HG03060 (cell line): Measurements from ENCODE around the gene VGLL4.

ENCODE experiments used
- ATAC-seq: cut with Tn5 transposase; IDR thresholded peaks from one replicate; pipeline ENCODE4 v1.9.1; 2021; ENCODE audit warnings: low read depth, moderate number of reproducible peaks; ENCODE audit not compliant: unreplicated experiment

VGLL4 gene

DNA sequence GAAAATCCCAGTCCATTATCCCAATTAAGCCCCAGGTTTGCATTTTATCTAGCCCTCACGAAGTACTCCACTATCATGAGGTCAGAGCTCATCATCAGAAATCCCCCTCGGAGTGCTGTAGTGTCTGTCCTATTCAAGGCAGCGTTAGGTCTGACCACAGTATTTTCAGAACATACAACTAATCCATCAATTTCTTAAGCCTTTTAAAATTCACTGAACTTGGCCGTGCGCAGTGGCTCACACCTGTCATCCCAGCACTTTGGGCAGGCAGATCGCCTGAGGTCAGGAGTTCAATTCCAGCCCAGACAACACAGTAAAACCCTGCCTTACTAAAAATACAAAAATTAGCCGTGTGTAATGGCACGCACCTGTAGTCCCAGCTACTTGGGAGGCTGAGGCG lies 11.9 kb downstream of the VGLL4 start:
- ATAC-seq: no peak

GRCh38 chr3:11629716-11630115 lies 14.0 kb downstream of the VGLL4 start:
- ATAC-seq: no peak

- ATAC-seq: no peak
These were observed 16.1 kb downstream of the VGLL4 start for GRCh38 chr3:11627612-11628011.

- no peak for ATAC-seq
These were observed 17.6 kb downstream of the VGLL4 start for GRCh38 chr3:11626084-11626463.

GRCh38 chr3:11625376-11626083 lies 18.2 kb downstream of the VGLL4 start:
- ATAC-seq: no peak

GRCh38 chr3:11624704-11625375 lies 18.9 kb downstream of the VGLL4 start:
- ATAC-seq: no peak

GRCh38 chr3:11624161-11624560 lies 19.6 kb downstream of the VGLL4 start:
- ATAC-seq: no peak

GRCh38 chr3:11622586-11623550 lies 20.8 kb downstream of the VGLL4 start:
- no peak for ATAC-seq

- ATAC-seq: no peak
These were observed 22.6 kb downstream of the VGLL4 start for GRCh38 chr3:11621077-11621476.

DNA sequence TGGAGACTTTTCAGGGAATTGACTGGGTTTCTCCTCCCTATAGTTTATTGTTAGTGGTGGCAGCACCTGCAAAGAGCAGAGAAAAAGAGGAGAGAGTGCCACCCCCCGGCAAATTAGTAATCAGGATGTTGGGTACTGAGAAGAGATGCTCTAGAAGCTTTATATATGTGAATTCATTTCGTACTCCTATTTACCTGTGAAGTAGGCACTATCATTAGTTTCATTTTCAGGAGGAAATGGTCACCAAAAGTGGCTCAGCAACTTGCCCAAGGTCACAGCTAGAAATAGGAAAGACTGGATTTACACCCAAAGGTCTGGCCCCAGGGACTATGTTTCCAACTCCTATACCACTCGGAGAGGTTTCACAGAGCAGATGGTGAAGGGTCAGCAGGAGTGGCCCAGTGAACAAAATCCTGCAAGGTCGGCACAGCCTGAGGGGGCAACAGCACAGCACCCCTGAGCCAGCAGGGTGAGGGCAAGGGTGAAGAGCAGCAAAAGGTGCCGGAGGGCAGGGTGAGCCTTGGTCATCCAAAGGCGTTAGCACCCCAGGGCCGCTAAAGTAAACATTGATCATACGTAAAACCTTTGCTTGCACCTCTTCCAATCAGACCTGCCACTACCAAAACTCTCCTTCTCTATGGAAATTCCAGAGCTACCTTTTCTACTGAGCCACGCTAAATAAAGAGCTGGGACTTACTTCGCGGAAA lies 23.6 kb downstream of the VGLL4 start:
- no peak for ATAC-seq

DNA sequence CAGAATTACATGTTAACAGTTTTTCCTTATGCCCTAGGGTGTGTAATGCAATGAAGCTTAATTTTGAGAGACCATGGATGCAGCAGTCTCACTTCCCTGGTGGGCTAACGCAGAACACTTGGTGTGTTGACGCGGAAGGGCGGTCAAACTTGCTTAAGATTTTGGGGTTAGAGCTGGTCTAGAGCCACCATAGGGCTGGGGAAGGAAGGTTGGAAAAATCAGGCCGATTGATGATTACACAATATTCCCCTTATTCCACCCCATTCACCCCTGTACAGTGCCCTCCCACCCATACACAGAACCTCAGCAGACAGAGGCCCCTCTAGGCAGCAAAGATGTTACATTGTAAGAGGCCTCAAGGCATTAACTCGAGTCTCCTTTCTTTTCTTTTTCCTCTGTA lies 24.3 kb downstream of the VGLL4 start:
- no peak for ATAC-seq

DNA sequence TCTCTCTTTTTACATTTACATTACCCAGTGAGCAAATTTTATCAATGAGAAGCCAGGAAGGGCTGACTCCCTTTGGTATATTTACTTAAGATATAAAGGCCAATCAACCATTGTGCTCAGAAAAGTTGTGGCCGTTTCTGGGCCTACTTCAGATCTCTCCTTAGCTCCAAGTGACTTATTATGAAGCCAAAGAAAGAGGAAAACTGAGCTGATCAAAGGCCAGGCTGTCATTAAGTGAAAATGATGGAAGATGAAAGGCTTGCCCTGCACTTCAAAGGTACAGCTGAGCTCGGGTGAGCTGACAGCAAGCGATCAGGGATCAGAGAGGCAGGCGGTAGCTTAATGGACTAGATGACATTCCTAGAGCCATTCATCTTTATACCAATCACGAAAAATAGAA lies 24.8 kb downstream of the VGLL4 start:
- no peak for ATAC-seq

DNA sequence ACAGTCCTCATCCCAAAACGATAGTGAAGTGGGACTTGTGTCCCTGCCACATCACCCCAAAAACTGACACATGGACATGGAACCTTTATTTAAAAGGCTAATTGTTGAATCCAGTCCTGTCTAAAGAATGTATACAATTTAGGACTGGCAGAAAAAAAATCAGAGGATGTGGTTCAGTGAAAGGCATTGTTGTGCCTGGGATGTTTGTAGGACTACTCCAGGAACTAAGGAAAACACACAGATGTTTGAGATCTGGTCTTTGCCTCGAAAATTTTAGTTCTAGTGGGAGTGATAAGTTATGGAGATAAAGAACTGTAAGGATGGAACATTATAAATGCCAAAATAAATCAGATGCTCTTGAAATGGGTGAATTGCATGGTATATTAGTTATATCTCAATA lies 27.2 kb downstream of the VGLL4 start:
- ATAC-seq: no peak

- ATAC-seq: no peak
These were observed 29.7 kb downstream of the VGLL4 start for GRCh38 chr3:11613851-11614487.

GRCh38 chr3:11613319-11613718 lies 30.4 kb downstream of the VGLL4 start:
- no peak for ATAC-seq

- ATAC-seq: no peak
These were observed 31.1 kb downstream of the VGLL4 start for GRCh38 chr3:11612515-11613188.

DNA sequence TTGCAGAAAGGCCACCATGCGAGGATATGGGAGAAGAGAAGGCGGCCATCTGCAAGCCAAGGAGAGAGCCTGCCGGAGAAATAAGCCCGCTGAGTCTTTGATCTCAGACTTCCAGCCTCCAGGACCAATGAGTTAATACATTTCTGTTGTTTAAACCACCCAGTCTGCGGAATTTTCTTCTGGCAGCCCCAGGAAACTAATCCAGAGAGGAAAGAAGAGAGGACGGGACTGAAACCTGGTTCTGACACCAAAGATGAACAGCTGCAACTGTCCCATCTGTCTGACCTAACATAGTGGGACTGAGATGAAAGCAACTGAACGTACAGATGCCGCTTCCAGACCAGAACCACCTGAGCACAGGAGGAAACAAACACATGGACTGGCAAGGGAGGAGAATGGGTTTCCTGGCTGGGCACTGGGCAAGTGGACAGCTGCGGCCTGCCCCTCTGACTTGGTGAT lies 32.3 kb downstream of the VGLL4 start:
- no peak for ATAC-seq

DNA sequence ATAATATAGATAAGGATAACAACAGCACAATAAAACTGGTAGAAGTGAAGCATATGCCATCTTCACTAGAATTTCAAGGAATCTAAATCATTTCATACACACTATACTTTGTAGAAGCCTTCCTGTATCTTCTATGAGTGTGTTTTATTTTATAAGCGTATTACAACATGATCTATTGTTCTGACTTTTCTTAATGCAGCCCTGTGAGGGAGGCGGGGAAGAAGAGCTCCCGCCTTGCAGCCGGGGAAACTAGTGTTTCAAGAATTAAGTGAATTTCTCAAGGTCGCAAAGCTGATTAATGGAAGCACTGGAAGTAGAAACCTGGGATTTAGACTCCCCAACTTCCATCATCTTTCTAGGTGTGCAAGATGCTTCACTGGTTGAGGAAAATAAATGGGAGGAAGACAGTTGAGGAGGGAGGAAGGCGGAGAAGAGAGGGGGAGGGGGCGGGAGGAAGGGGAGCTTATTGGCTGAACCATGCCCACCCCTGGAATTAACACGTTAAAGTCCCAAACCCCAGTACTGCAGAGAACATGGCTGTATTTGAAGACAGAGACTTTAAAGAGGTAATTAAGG lies 32.9 kb downstream of the VGLL4 start:
- ATAC-seq: no peak

DNA sequence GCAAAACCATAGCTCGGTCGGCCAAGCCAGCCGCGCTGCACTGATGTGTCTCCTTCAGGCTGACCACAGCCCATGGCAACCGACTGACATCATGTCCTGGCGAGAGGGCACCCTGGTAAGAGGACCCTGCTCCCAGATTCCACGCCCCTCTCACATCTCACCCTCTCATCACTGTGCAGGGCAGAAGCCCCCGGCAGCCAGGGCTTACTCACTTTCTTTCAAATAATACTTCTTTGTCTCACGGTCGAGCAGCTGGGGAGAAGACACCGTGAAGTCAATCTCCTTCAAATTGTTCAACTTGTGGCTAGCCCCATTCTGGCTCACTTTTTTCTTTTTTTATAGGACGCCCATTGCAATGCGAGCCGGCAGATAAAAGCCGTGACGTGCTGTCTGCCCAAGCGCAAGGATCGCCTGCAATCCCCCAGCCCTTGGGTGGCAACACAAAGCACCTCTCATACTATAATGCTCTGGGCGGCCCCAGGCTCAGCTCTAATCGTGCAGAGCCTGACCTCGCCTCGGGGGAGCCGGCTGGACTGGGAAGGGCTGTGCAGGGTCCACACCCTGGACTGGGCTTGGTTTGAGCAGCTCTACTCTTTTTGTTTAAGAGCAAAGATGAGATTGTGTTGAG lies 33.6 kb downstream of the VGLL4 start:
- ATAC-seq: no peak
